HG02852 (cell line): ENCODE results near the gene BTC.
A peak's percentile ranks its signal among the peaks of the same experiment; 100 is the strongest.
"Not testable (repeated sequence)": the region's sequence is repeated elsewhere in the genome, so short reads cannot be mapped to it uniquely, and the experiment has no call there.

Experiments used
- ATAC-seq: cut with Tn5 transposase; IDR thresholded peaks from one replicate; pipeline ENCODE4 v1.9.1; 2021; ENCODE audit warnings: mild to moderate bottlenecking, moderate library complexity; ENCODE audit not compliant: unreplicated experiment

The BTC gene

GRCh38 chr4:74794382-74795010 lies at the start of gene BTC:
TSS of gene BTC (minus strand) at chr4:74794523. CDS start at chr4:74794325, 198 bp downstream.
- no peak for ATAC-seq

- no peak for ATAC-seq
These were observed 46.7 kb upstream of the BTC start for GRCh38 chr4:74840936-74841509.

- no peak for ATAC-seq
These were observed 44.5 kb upstream of the BTC start for GRCh38 chr4:74838746-74839370.

GRCh38 chr4:74830928-74831327 lies 36.6 kb upstream of the BTC start:
- no peak for ATAC-seq

GRCh38 chr4:74823194-74823593 lies 28.9 kb upstream of the BTC start:
- peak; percentile 89 for ATAC-seq

- ATAC-seq, result no peak
These were observed 28.3 kb upstream of the BTC start for GRCh38 chr4:74822603-74823002.

- no peak for ATAC-seq
These were observed 27.2 kb upstream of the BTC start for GRCh38 chr4:74821541-74821940.

GRCh38 chr4:74814052-74814451 lies 19.7 kb upstream of the BTC start:
- no peak for ATAC-seq

- not testable (repeated sequence) for ATAC-seq
These were observed 17.7 kb upstream of the BTC start for GRCh38 chr4:74812056-74812455.

- no peak for ATAC-seq
These were observed 11.3 kb upstream of the BTC start for GRCh38 chr4:74805601-74806000.

GRCh38 chr4:74800310-74800709 lies 6.0 kb upstream of the BTC start:
- ATAC-seq, result no peak

GRCh38 chr4:74796631-74797030 lies 2.3 kb upstream of the BTC start:
- ATAC-seq, result no peak

- ATAC-seq, result no peak
These were observed 454 bp downstream of the BTC start for GRCh38 chr4:74793757-74794381.

GRCh38 chr4:74790652-74791051 lies 3.7 kb downstream of the BTC start:
- no peak for ATAC-seq

- ATAC-seq, result no peak
These were observed 4.8 kb downstream of the BTC start for GRCh38 chr4:74789518-74789917.

- ATAC-seq, result no peak
These were observed 16.8 kb downstream of the BTC start for GRCh38 chr4:74777531-74777930.

GRCh38 chr4:74772783-74773182 lies 21.5 kb downstream of the BTC start:
- ATAC-seq, result no peak

GRCh38 chr4:74772106-74772505 lies 22.2 kb downstream of the BTC start:
- ATAC-seq, result no peak

GRCh38 chr4:74770226-74770910 lies 24.0 kb downstream of the BTC start:
- no peak for ATAC-seq

GRCh38 chr4:74768857-74769525 lies 25.3 kb downstream of the BTC start:
- ATAC-seq, result no peak

GRCh38 chr4:74764119-74764518 lies 30.2 kb downstream of the BTC start:
- ATAC-seq, result no peak
